ENCODE measurements around the gene NOP56.

The NOP56 gene

DNA sequence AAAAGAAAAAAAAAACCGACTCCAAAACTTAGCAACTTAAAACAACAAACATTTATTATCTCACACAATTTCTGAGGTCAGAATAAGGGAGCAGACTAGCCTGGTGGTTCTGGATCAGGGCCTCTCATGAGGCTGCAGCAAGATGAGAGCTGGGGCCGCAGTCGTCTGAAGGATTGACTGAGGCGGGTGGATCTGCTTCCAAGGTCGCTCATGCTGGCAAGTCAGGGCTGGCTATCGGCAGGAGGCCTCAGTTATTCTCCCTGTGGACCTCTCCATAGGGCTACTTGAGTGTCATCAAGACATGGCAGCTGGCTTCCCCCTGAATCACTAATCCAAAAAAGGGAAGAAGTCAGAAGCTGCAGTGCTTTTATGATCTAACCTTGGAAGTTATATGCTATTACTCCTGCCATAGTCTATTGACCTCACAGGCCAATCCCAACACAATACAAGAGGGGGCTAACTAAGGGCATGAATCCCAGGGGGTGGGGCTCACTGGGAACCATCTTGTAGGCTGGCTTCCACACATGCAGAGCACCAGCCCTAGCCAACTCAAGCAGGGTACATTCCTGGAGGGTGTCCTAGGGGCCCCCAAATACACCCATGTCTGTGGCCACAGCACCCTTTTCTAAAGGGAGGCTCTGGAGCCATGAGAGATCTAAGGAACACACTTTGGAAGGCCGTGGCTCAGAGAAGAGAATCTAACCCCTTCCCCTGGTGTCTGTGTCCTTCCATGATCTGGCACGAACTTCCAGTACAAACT lies 51.5 kb downstream of the NOP56 start:
- DNase-seq (ENCODE audit: low read depth): no peak

GRCh38 chr20:2705931-2706645 lies 53.7 kb downstream of the NOP56 start:
- DNase-seq (ENCODE audit: low read depth): no peak

DNA sequence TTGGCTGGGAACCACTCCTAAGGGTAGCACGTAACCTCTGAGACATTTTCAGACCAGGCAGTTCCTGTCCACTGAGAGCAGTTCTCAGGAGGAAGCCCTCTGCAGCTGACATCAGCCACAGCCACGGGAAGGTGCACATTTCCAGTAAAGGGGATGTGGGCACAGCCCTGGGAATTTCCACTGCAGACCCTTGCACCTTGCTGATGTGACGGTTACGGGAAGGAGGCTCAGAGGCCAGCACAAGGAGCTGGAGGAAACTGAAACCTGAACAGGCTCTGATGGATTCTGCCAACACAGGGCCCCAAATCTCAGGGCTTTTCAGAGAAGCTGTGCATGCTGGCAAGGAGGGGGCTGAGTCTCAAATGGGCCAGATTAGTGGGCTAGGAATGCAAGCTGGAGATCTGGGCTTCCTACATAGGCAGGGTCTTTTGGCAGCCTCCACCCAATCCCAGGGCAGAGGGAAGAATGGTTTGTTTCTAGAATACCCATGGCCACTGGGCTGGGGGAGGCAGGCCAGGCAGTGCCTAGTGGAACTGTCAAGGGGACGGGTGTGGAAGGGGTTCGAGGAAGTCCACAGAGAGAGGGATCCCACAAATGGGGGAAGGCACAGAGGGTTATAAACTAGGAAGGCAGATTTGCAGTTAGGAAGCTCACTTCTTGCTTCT lies 54.4 kb downstream of the NOP56 start:
- DNase-seq (ENCODE audit: low read depth): no peak

DNA sequence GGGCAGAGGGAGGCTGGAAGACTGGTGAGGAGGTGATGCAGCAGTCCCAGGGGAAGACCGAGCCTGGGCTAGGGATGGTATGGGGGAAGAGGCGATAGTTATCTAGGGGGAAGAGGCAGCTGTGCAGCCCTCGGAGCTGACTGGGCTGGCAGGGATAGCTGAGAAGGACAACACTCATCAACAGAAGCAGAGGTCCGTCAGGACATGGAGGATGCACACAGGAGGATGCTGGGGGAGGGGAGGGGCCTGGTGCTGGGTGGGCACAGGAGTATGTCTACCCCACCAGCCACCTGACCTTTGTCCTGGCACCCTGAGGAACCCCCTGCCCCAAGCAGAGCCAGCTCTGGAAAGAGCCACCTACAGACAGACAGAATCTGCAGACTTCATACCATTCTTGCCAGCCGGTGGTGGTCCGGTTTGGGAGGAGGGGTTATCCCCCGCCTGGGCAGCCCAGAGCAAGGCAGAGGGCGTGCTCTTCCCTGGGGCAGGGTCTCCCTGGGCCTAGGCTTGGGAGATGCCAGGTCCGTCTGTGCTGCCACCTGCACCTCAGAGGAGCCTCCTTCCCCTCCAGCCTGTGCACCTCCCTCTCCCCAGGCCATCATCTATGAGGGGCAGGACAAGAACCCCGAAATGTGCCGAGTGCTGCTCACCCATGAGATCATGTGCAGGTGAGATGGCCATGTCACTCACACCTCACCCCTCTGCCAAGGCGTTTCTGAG lies 55.1 kb downstream of the NOP56 start:
- no peak for DNase-seq (ENCODE audit: low read depth)
